DND-41 (cell line): ENCODE data around the gene TEAD1.

Experiments used
- EZH2 ChIP-seq: IDR thresholded peaks from 3 replicates; pipeline ENCODE4 v1.6.1; 2012; ENCODE audit warnings: borderline replicate concordance, low read depth, mild to moderate bottlenecking, moderate library complexity, low read length, inconsistent platforms; ENCODE audit not compliant: severe bottlenecking
- TF ChIP-seq, protein P1 (sequence below): IDR thresholded peaks from 2 replicates; pipeline ENCODE4 v1.5.1; 2012; ENCODE audit warnings: borderline replicate concordance, low read length, moderate library complexity, mild to moderate bottlenecking; ENCODE audit not compliant: poor library complexity, severe bottlenecking; ENCODE audit errors: extremely low read depth

DNA sequence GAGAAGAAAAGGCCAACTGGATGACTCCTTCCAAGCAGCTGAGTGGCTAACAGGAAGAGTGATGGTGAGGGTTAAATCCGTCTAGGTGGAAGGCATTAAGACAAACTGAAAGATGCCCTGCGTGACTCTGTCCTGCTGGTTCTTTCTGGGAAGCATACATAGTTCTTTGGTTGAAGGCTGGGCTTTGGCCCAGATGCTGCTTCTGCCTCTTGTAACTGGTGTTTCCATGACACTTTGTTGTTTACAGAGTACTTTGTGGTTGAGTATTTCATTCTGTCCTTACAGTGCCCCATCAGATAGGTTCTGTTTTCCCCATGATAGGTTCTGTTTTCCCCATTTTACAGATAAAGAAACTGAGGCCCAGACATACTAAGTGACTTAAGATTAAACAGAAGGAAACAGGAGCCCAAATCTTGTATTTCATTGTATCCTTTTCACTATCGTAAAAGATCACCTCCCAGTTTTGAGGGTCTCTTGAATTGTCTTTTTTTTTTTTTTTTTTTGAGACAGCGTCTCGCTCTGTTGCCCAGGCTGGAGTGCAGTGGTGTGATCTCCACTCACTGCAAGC, 210.6 kb downstream of the TEAD1 start:
- TF ChIP-seq, protein P1, sequence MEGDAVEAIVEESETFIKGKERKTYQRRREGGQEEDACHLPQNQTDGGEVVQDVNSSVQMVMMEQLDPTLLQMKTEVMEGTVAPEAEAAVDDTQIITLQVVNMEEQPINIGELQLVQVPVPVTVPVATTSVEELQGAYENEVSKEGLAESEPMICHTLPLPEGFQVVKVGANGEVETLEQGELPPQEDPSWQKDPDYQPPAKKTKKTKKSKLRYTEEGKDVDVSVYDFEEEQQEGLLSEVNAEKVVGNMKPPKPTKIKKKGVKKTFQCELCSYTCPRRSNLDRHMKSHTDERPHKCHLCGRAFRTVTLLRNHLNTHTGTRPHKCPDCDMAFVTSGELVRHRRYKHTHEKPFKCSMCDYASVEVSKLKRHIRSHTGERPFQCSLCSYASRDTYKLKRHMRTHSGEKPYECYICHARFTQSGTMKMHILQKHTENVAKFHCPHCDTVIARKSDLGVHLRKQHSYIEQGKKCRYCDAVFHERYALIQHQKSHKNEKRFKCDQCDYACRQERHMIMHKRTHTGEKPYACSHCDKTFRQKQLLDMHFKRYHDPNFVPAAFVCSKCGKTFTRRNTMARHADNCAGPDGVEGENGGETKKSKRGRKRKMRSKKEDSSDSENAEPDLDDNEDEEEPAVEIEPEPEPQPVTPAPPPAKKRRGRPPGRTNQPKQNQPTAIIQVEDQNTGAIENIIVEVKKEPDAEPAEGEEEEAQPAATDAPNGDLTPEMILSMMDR, result no peak
- TF ChIP-seq EZH2, result no peak
